Measurements from ENCODE around the gene HM13.

GRCh38 chr20:31543966-31544598 lies 29.8 kb downstream of the HM13 start:
- TF ChIP-seq POLR2A (IDR thresholded peaks at IDR 0.05), result no peak
- TF ChIP-seq CTCF (IDR thresholded peaks at IDR 0.05 in 8 of 11, conservative IDR thresholded peaks at IDR 0.05 in 3 of 11), result no peak
